DMS 273 treated with DMSO at 0.1 percent for 48 hours (cell line): ENCODE results near the gene FAM20C.

Experiments used
- DNase-seq: peaks from one replicate; lab custom pipeline; 2025; lab: John Stamatoyannopoulos, UW

FAM20C gene

GRCh38 chr7:305410-306151, 113.2 kb downstream of the FAM20C start:
- no peak for DNase-seq

- no peak for DNase-seq
These were observed 115.6 kb downstream of the FAM20C start for GRCh38 chr7:307970-308369.

- no peak for DNase-seq
These were observed 117.3 kb downstream of the FAM20C start for GRCh38 chr7:309586-310228.
